H1 (cell line): ENCODE measurements around the gene FBN1. TPM values are rescaled to one million over a fixed set of nuclear protein-coding genes. Genes with fewer than 3 reads are reported as not detected.

Source experiments
- CTCF ChIA-PET: fragments of 300-600 bp; sonication (Branson Sonifier 250); formaldehyde crosslinking; loops from one replicate; lab custom pipeline; 2021; ENCODE audit not compliant: partially characterized antibody; lab: Charles Lee
- POLR2A ChIA-PET: fragments of 300-600 bp; sonication (Branson Sonifier 250); formaldehyde crosslinking; loops from one replicate; lab custom pipeline; 2021; ENCODE audit warnings: inconsistent platforms; ENCODE audit not compliant: partially characterized antibody; lab: Charles Lee
- DNase-seq, 2 experiments: peaks; one replicate each; pipeline versions ENCODE4 v3.0.0 to v3.0.0-alpha.2; 2010 to 2022; ENCODE audit warnings: low spot score in 2 of 2, low read depth in 1 of 2, mixed read lengths in 1 of 2
- FAIRE-seq: peaks from 2 replicates; lab custom pipeline; 2011; peaks lifted over from hg19 to GRCh38; lab: Jason Lieb, UNC
- H2AFZ ChIP-seq: 2 replicates; pipeline ENCODE4 v1.8.1; 2012; ENCODE audit warnings: low read length, inconsistent platforms
- H2AK5ac ChIP-seq: 2 replicates; pipeline ENCODE4 v1.6.1; 2013; ENCODE audit warnings: low read depth, low read length
- H2BK120ac ChIP-seq: replicated peaks from 2 replicates; pipeline ENCODE3; 2013; ENCODE audit warnings: low read depth, low read length, inconsistent platforms
- H2BK12ac ChIP-seq: 2 replicates; pipeline ENCODE4 v1.6.1; 2013; ENCODE audit warnings: low read depth, low read length
- H2BK15ac ChIP-seq: 2 replicates; pipeline ENCODE4 v1.6.1; 2013; ENCODE audit warnings: low read length
- H2BK20ac ChIP-seq: 2 replicates; pipeline ENCODE4 v1.6.1; 2013; ENCODE audit warnings: low read length
- H2BK5ac ChIP-seq: 2 replicates; pipeline ENCODE4 v1.6.1; 2013; ENCODE audit warnings: low read depth, low read length
- H3K14ac ChIP-seq: 2 replicates; pipeline ENCODE4 v1.6.1; 2013; ENCODE audit warnings: inconsistent platforms; ENCODE audit not compliant: insufficient read length
- H3K18ac ChIP-seq: 2 replicates; pipeline ENCODE4 v1.6.1; 2013; ENCODE audit warnings: low read length; ENCODE audit errors: extremely low read depth
- H3K23ac ChIP-seq: 2 replicates; pipeline ENCODE4 v1.6.1; 2013; ENCODE audit warnings: inconsistent platforms; ENCODE audit not compliant: insufficient read length
- H3K23me2 ChIP-seq: 2 replicates; pipeline ENCODE4 v1.6.1; 2013; ENCODE audit warnings: low read depth, low read length
- H3K27ac ChIP-seq: 2 replicates; pipeline ENCODE4 v1.6.1; 2011; ENCODE audit warnings: low read depth, low read length, inconsistent platforms
- H3K27me3 ChIP-seq, 4 experiments: replicated peaks in 1 of 4; 1 replicate in 1 of 4; 2 replicates in 3 of 4; pipeline versions ENCODE4 v1.6.1 to v1.8.1; 2011 to 2013; ENCODE audit warnings: low read length in 3 of 4, mild to moderate bottlenecking in 3 of 4, inconsistent platforms in 2 of 4, mixed read lengths in 2 of 4, moderate library complexity in 1 of 4; ENCODE audit not compliant: control insufficient read depth in 3 of 4, insufficient read depth in 3 of 4; ENCODE audit errors: extremely low read depth in 1 of 4
- H3K36me3 ChIP-seq, 4 experiments: 2 replicates each; pipeline versions ENCODE4 v1.6.1 to v1.8.1; 2011 to 2013; ENCODE audit warnings: mild to moderate bottlenecking in 4 of 4, low read length in 3 of 4, moderate library complexity in 2 of 4, control low read depth in 1 of 4, inconsistent platforms in 1 of 4; ENCODE audit not compliant: insufficient read depth in 4 of 4, control insufficient read depth in 2 of 4
- H3K4ac ChIP-seq: replicated peaks from 2 replicates; pipeline ENCODE3; 2013; ENCODE audit warnings: low read length, low read depth, mixed read lengths, inconsistent platforms; ENCODE audit not compliant: insufficient read length
- H3K4me1 ChIP-seq, 4 experiments: replicated peaks in 1 of 4; 1 replicate in 1 of 4; 2 replicates in 3 of 4; pipeline versions ENCODE4 v1.6.1 to v1.8.1; 2011 to 2013; ENCODE audit warnings: low read length in 3 of 4, inconsistent platforms in 2 of 4, mixed read lengths in 1 of 4; ENCODE audit not compliant: insufficient read depth in 4 of 4, control insufficient read depth in 3 of 4
- H3K4me2 ChIP-seq, 2 experiments: 2 replicates each; pipeline versions ENCODE4 v1.6.1 to v1.8.1; 2011 to 2013; ENCODE audit warnings: low read depth in 2 of 2, low read length in 2 of 2, control low read depth in 1 of 2, inconsistent platforms in 1 of 2, mild to moderate bottlenecking in 1 of 2; ENCODE audit not compliant: insufficient read depth in 1 of 2
- H3K4me3 ChIP-seq, 4 experiments: fragments of 200-600, 300-600 bp in 1 of 4; sonication (generic), shearing (Covaris generic), sonication (Bioruptor Twin) in 1 of 4; 2 replicates each; pipeline versions ENCODE4 v1.5.1 to v1.8.1; 2011 to 2016; ENCODE audit warnings: low read length in 4 of 4, low read depth in 3 of 4, control low read depth in 2 of 4, inconsistent platforms in 2 of 4, mild to moderate bottlenecking in 2 of 4, mixed read lengths in 1 of 4, moderate library complexity in 1 of 4; ENCODE audit not compliant: insufficient read depth in 2 of 4; ENCODE audit errors: extremely low read depth in 1 of 4
- H3K56ac ChIP-seq: replicated peaks from 2 replicates; pipeline ENCODE3; 2013; ENCODE audit warnings: low read depth, mild to moderate bottlenecking, mixed read lengths, low read length, inconsistent platforms; ENCODE audit not compliant: insufficient read length
- H3K79me1 ChIP-seq: 2 replicates; pipeline ENCODE4 v1.6.1; 2013; ENCODE audit warnings: low read depth, low read length, control low read depth
- H3K79me2 ChIP-seq, 2 experiments: 2 replicates each; pipeline versions ENCODE4 v1.6.1 to v1.8.1; 2012 to 2013; ENCODE audit warnings: low read length in 2 of 2, mild to moderate bottlenecking in 2 of 2, inconsistent platforms in 1 of 2; ENCODE audit not compliant: insufficient read depth in 2 of 2, control insufficient read depth in 1 of 2
- H3K9ac ChIP-seq, 4 experiments: replicated peaks in 1 of 4; 1 replicate in 1 of 4; 2 replicates in 3 of 4; pipeline versions ENCODE4 v1.6.1 to v1.8.1; 2011 to 2013; ENCODE audit warnings: low read depth in 3 of 4, low read length in 3 of 4, control low read depth in 2 of 4, mild to moderate bottlenecking in 2 of 4, moderate library complexity in 2 of 4, inconsistent platforms in 1 of 4; ENCODE audit errors: extremely low read depth in 1 of 4
- H3K9me3 ChIP-seq, 2 experiments: 2 replicates each; pipeline versions ENCODE4 v1.6.1 to v1.8.1; 2012 to 2013; ENCODE audit warnings: mild to moderate bottlenecking in 2 of 2, moderate library complexity in 2 of 2, control low read depth in 1 of 2, inconsistent platforms in 1 of 2, low read depth in 1 of 2, low read length in 1 of 2, mixed read lengths in 1 of 2; ENCODE audit not compliant: insufficient read depth in 2 of 2
- H4K20me1 ChIP-seq, 2 experiments: replicated peaks in 1 of 2; 2 replicates each; pipeline versions ENCODE3 to v1.8.1; 2011 to 2013; ENCODE audit warnings: inconsistent platforms in 2 of 2, low read length in 2 of 2, mild to moderate bottlenecking in 1 of 2; ENCODE audit not compliant: insufficient read depth in 2 of 2, control insufficient read depth in 1 of 2
- H4K5ac ChIP-seq: 2 replicates; pipeline ENCODE4 v1.6.1; 2013; ENCODE audit warnings: low read length, low read depth, mixed read lengths, inconsistent platforms; ENCODE audit not compliant: insufficient read length
- H4K8ac ChIP-seq: 2 replicates; pipeline ENCODE4 v1.8.0; 2013; ENCODE audit warnings: mild to moderate bottlenecking, moderate library complexity, low read length, inconsistent platforms; ENCODE audit not compliant: insufficient read depth; ENCODE audit errors: extremely low read depth
- H4K91ac ChIP-seq: replicated peaks from 2 replicates; pipeline ENCODE3; 2013; ENCODE audit warnings: low read length, mixed read lengths, inconsistent platforms; ENCODE audit not compliant: insufficient read length
- ATF2 ChIP-seq: IDR thresholded peaks from 2 replicates; pipeline ENCODE4 v1.6.1; 2012; ENCODE audit warnings: low read length, inconsistent platforms
- CHD2 ChIP-seq: IDR thresholded peaks from 2 replicates; pipeline ENCODE4 v1.6.1; 2012; ENCODE audit warnings: low read length, improper control_type of control experiment
- EP300 ChIP-seq, 2 experiments: IDR thresholded peaks; 1 replicate in 1 of 2; 2 replicates in 1 of 2; pipeline ENCODE4 v1.6.1; 2011 to 2012; ENCODE audit warnings: low read depth in 2 of 2, low read length in 2 of 2, mild to moderate bottlenecking in 2 of 2, borderline replicate concordance in 1 of 2, inconsistent platforms in 1 of 2, moderate library complexity in 1 of 2
- JUND ChIP-seq: IDR thresholded peaks from 2 replicates; pipeline ENCODE4 v1.6.1; 2011; ENCODE audit warnings: mild to moderate bottlenecking, improper control_type of control experiment, low read length
- POLR2A ChIP-seq, 2 experiments: IDR thresholded peaks; 1 replicate in 1 of 2; 2 replicates in 1 of 2; pipeline ENCODE4 v1.6.1; 2011; ENCODE audit warnings: low read depth in 2 of 2, low read length in 2 of 2, mild to moderate bottlenecking in 2 of 2; ENCODE audit errors: control extremely low read depth in 1 of 2
- POU5F1 ChIP-seq: IDR thresholded peaks from 2 replicates; pipeline ENCODE4 v1.6.1; 2011; ENCODE audit warnings: low read depth, mild to moderate bottlenecking, low read length, moderate library complexity
- SIN3A ChIP-seq, 2 experiments: IDR thresholded peaks in 1 of 2; conservative IDR thresholded peaks in 1 of 2; 2 replicates each; pipeline ENCODE4 v1.6.1; 2011 to 2012; ENCODE audit warnings: low read length in 2 of 2, improper control_type of control experiment in 1 of 2, low read depth in 1 of 2, mild to moderate bottlenecking in 1 of 2
- SIRT6 ChIP-seq: IDR thresholded peaks from one replicate; pipeline ENCODE4 v1.7.1; 2012; ENCODE audit warnings: low read length, inconsistent platforms
- SIX5 ChIP-seq: IDR thresholded peaks from 2 replicates; pipeline ENCODE4 v1.6.1; 2011; ENCODE audit warnings: mild to moderate bottlenecking, low read depth, low read length
- SP2 ChIP-seq: IDR thresholded peaks from 2 replicates; pipeline ENCODE4 v1.6.1; 2012; ENCODE audit warnings: mild to moderate bottlenecking, low read length, inconsistent platforms
- SRF ChIP-seq: IDR thresholded peaks from 2 replicates; pipeline ENCODE4 v1.6.1; 2011; ENCODE audit warnings: mild to moderate bottlenecking, low read depth, low read length, moderate library complexity
- TAF1 ChIP-seq: IDR thresholded peaks from 2 replicates; pipeline ENCODE4 v1.6.1; 2011; ENCODE audit warnings: mild to moderate bottlenecking, low read depth, low read length
- WGBS, 2 experiments: shearing (Covaris generic) in 1 of 2; methylation state at CpG; one replicate each; pipeline versions ENCODE4 v1.1.6 to v1.1.7; 2013 to 2015; ENCODE audit warnings: low lambda C conversion rate in 2 of 2, mixed read lengths in 2 of 2, inconsistent platforms in 1 of 2, low coverage in 1 of 2, missing lambda C conversion rate in 1 of 2; ENCODE audit not compliant: insufficient replicate concordance in 2 of 2, insufficient coverage in 1 of 2, insufficient read length in 1 of 2; ENCODE audit errors: extremely low coverage in 1 of 2, missing lambda C conversion rate in 1 of 2; 5-methylcytosine and 5-hydroxymethylcytosine counted together
- polyA plus RNA-seq, 7 experiments: library from polyadenylated mRNA; depleted of rRNA in 3 of 7; stranded (reverse) in 5 of 7; unstranded in 2 of 7; fragments of >200 nt in 5 of 7; fragments of 200-250 nt in 2 of 7; gene quantifications; 1 replicate in 5 of 7; 2 replicates in 1 of 7; 4 replicates in 1 of 7; pipeline versions ENCODE4 v1.2.1 to v1.2.3, GENCODE V29; 2011 to 2013; ENCODE audit warnings: missing spikeins in 2 of 7, mixed read lengths in 2 of 7
- total RNA-seq: library from RNA; stranded (reverse); fragmentation: NEBNext Ultra II Directional; extraction: Animal tissue kit (Norgen Biotek cat#: 25700); gene quantifications from 2 replicates; pipeline ENCODE4 v1.2.1, GENCODE V29; 2021
- TF ChIP-seq, protein P1 (sequence below): IDR thresholded peaks from 2 replicates; pipeline ENCODE4 v1.6.1; 2012; ENCODE audit warnings: inconsistent platforms

FBN1 gene
- total and polyA plus RNA-seq, 2 of the 8 experiments (the other 6 are each of a cell fraction or from before 2014, with no cell fraction given), result 3.0 to 4.0 TPM

GRCh38 chr15:48381861-48382260, 263.6 kb downstream of the FBN1 start:
- H4K8ac ChIP-seq, result no peak overlapping the region
- no peak overlapping the region for H2BK15ac ChIP-seq
- H2BK5ac ChIP-seq, result no peak overlapping the region
- H3K27ac ChIP-seq, result no peak overlapping the region
- ChIA-PET POLR2A (no interaction called here), CTCF (interaction anchor here (1.8 kb wide), 1 partner anchor 24 kb away, joined by 8 read pairs; no protein-coding TSS in a partner anchor)
- H2BK12ac ChIP-seq, result no peak overlapping the region
- H3K79me2 ChIP-seq, result no peaks in the 10 kb centered on the region
- no peak overlapping the region for H2BK20ac ChIP-seq
- H3K9ac ChIP-seq, result no peak overlapping the region
- H3K18ac ChIP-seq, result no peak overlapping the region
- H3K9me3 ChIP-seq, result 0 out of 4 replicates have a peak, but pooled peaks cover 0 to 3% of the 10 kb centered on the region in 2 experiments
- no peaks in the 10 kb centered on the region for H3K36me3 ChIP-seq
- 90% methylated on average over 4 of the region's 4 CpGs; no CpG with 5 or more reads in 1 of the 2 experiments for WGBS, 2 experiments
- H3K79me1 ChIP-seq, result no peaks in the 10 kb centered on the region
- no peak for FAIRE-seq
- no peaks in the 10 kb centered on the region for H3K23me2 ChIP-seq
- no peaks in the 10 kb centered on the region for H3K4me1 ChIP-seq
- H4K5ac ChIP-seq, result no peak overlapping the region
- no peak overlapping the region for H3K23ac ChIP-seq
- no peak overlapping the region for H3K14ac ChIP-seq
- H3K27me3 ChIP-seq, result no peaks in the 10 kb centered on the region
- H3K4me2 ChIP-seq, result no peak overlapping the region
- H4K20me1 ChIP-seq, result no peaks in the 10 kb centered on the region
- no peak overlapping the region for H3K4ac ChIP-seq
- H3K56ac ChIP-seq, result no peak overlapping the region
- H2AK5ac ChIP-seq, result no peak overlapping the region
- peak in 1 of 2 experiments; percentile 11 for DNase-seq
- H2AFZ ChIP-seq, result no peak overlapping the region
- no peak overlapping the region for H2BK120ac ChIP-seq
- no peak overlapping the region for H3K4me3 ChIP-seq
- H4K91ac ChIP-seq, result no peak overlapping the region
- TF ChIP-seq POU5F1, result no peak
- no peak for TF ChIP-seq SIX5
- no peak for TF ChIP-seq SRF
- TF ChIP-seq JUND, result no peak
- no peak for TF ChIP-seq SIRT6
- no peak for TF ChIP-seq TAF1
- TF ChIP-seq POLR2A (IDR thresholded peaks at IDR 0.05; ENCODE audit: control extremely low read depth in 1 of 2, low read depth in 2 of 2, low read length in 2 of 2), result no peak
- TF ChIP-seq SIN3A (conservative IDR thresholded peaks at IDR 0.05 in 1 of 2, IDR thresholded peaks at IDR 0.05 in 1 of 2; ENCODE audit: low read depth in 1 of 2, low read length in 2 of 2), result no peak
- no peak for TF ChIP-seq SP2
- TF ChIP-seq ATF2, result no peak
- TF ChIP-seq, protein P1, sequence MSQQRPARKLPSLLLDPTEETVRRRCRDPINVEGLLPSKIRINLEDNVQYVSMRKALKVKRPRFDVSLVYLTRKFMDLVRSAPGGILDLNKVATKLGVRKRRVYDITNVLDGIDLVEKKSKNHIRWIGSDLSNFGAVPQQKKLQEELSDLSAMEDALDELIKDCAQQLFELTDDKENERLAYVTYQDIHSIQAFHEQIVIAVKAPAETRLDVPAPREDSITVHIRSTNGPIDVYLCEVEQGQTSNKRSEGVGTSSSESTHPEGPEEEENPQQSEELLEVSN, result no peak
- TF ChIP-seq EP300 (IDR thresholded peaks at IDR 0.05; ENCODE audit: borderline replicate concordance in 1 of 2, low read depth in 2 of 2, low read length in 2 of 2), result no peak
- TF ChIP-seq CHD2, result no peak
